PC-9 (cell line): Measurements from ENCODE around the gene CPT1C.

Experiments
- CTCF ChIP-seq: fragments of 200-600 bp; sonication (generic); conservative IDR thresholded peaks from 2 replicates; pipeline ENCODE4 v1.6.1; 2017; ENCODE audit warnings: mixed run types, antibody characterized with exemption, mild to moderate bottlenecking, moderate library complexity
- EZH2 ChIP-seq: fragments of 200-600 bp; sonication (generic); IDR thresholded peaks from 2 replicates; pipeline ENCODE4 v1.8.0; 2017; ENCODE audit warnings: antibody characterized with exemption, low read depth

GRCh38 chr19:49718991-49719390 is 28.1 kb downstream of the CPT1C start:
- TF ChIP-seq CTCF (no peak), EZH2 (no peak)
